GM18868 (cell line): Measurements from ENCODE around the gene ATAT1.
"Not testable (repeated sequence)": the region's sequence is repeated elsewhere in the genome, so short reads cannot be mapped to it uniquely, and the experiment has no call there.

Experiments
- ATAC-seq: cut with Tn5 transposase; IDR thresholded peaks from one replicate; pipeline ENCODE4 v1.9.1; 2021; ENCODE audit warnings: mild to moderate bottlenecking, moderate library complexity; ENCODE audit not compliant: unreplicated experiment

The ATAT1 gene

DNA sequence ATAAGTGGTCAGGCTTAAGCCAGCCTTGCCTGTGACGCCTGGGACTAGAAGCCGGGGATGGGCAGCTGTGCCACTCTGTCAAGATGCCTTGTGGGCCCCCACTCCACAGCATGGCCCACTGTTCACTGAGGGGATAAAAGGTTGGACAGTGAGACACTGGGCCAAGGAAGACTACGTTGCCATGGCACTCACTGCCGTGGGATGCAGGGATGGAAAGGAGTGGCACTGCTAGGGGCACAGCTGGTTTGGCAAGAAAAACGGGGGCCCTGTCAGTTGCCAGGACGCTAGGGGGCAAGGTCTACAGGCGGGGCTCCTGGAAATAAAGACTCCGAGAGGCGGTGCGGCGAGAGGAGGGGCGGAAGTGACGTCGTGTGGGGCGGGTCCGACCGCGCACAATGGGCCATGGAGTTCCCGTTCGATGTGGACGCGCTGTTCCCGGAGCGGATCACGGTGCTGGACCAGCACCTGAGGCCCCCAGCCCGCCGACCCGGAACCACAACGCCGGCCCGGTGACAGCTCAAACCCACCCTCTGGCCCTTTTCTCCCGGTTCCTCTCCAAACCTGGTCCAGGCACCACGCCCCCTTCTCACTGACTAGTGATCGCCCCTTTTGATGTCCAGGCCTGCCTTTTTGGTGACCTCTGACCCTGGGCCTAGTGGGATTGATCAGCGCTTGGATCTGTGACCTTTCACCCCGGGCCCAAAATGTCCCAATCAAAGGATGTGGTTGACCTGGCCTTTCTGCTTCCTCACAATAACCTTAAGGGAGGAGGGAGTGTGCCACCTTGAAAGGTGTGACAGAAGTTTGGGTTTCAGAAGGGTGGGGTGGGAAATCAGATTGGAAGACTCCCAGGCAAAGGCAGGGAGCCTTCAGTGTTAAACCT lies at the start of gene ATAT1:
Gene ATAT1 (plus strand): TSS at position 391 of the 883 bp plus-strand sequence.
- peak; percentile 76 for ATAC-seq

DNA sequence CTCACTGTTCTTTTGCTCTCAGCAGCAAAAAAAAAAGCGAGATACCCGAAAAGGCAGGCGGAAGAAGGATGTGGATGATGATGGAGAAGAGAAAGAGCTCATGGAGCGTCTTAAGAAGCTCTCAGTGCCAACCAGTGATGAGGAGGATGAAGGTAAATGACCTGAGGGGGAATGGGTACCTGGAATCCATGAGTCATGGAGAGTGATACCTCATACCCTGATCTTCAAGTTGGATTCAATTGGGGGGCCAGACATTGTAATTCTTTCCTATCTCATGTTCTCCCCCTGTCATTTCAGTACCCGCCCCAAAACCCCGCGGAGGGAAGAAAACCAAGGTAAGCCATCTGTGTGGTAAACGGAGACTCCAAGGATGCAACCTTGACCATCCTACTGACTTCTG lies 48.6 kb upstream of the ATAT1 start:
- no peak for ATAC-seq

- ATAC-seq = no peak
Measured at GRCh38 chr6:30583921-30584320, 42.8 kb upstream of the ATAT1 start.

- ATAC-seq = no peak
Measured at GRCh38 chr6:30589754-30590358, 36.8 kb upstream of the ATAT1 start.

GRCh38 chr6:30590509-30590908 lies 36.2 kb upstream of the ATAT1 start:
- no peak for ATAC-seq

- no peak for ATAC-seq
Measured at GRCh38 chr6:30591008-30591407, 35.7 kb upstream of the ATAT1 start.

DNA sequence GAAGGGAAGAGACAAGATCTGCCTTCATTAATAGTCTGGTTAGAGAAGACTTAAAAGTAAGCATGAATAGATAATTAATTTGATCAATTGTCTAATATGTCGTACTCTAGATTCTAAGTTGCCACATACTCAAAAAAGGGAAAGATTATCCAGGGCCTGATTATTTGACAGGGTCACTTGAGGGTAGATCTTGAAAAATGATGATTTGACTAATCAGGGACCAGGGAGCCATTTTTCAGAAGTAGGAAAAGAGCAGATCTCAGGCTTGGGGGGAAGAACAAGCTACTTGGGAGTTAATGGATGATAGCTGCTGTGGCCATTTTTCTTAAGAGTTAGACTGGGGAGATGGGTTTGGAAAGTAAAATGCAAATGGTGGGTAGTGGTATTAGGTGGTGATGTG lies 34.4 kb upstream of the ATAT1 start:
- no peak for ATAC-seq

DNA sequence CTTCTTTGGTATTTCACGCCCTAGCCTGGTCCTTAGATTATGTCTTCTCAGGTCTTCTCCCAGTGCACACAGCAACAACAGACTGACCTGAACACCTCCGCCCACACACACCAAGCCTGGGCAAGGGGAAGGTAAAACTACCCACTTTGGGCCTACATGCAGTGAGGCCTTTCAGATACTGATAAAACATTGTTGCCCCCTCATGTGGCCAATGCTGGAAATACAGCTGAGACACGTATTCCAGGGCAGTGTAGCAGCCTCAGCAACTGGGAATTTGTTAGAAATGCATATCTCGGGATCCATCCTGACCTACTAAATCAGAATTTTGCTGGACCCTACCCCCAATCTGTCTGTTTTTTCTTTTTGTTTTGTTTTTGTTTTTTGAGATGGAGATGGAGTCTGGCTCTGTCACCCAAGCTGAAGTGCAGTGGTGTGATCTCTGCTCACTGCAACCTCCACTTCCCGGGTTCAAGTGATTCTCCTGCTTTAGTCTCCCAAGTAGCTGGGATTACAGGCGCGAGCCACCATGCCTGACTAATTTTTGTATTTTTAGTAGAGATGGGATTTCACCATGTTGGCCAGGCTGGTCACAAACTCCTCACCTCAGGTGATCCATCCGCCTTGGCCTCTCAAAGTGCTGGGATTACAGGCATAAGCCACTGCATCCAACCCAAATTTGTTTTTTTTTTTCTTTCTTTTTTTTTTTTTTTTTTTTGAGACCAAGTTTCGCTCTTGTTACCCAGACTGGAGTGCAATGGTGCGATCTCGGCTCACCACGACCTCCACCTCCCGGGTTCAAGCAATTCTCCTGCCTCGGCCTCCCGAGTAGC lies 29.1 kb upstream of the ATAT1 start:
- ATAC-seq = not testable (repeated sequence)

GRCh38 chr6:30598912-30599624 lies 27.6 kb upstream of the ATAT1 start:
- ATAC-seq = no peak

DNA sequence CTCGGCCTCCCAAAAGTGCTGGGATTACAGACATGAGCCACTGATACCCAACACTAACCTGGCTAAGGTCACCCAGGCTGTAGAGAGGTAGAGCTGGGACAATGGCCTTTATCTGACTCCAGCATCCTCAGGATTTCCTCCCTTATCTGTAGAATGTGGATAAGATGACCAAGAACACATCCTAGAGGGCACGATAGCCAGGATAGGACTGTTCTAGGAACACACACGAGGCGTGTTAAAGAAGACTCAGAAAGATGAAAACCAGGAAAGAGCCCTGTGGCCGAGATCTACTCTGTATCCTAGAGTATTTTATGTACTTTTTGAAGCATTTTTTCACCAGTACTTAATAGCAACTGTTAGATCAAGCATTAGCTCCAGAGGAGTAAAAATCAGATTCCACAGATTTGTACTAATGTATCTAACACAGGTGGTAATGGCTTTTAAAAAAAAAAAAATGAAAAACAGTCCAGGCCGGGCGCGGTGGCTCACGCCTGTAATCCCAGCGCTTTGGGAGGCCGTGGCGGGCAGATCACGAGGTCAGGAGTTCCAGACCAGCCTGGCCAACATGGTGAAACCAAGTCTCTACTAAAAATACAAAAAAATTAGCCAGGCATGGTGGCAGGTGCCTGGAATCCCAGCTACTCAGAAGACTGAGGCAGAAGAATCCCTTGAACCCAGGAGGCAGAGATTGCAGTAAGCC lies 26.9 kb upstream of the ATAT1 start:
- ATAC-seq = no peak

DNA sequence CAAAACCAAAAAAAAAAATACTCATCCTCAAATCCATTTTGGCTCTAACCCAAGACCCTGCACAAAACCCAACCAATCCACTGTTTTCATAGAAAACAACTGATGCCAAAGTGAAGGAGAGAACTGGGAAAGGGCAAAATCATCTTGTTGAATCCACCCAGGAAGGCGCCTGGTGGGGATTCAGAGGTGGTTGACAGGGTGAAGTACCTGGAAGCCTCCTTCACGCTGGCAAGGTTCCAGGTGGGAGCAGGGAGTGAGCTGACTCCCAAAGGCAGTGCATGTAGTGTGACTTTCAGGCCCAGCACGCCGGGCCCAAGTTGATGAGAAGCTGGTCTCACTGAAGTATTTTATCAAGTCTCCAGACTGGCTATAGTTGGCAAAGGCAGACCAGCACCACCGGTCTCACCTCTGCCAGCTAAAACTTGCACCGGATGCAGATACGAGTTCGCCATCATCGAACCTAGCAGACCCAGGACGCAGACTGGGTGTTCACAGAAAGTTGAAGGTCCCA lies 26.2 kb upstream of the ATAT1 start:
- no peak for ATAC-seq

DNA sequence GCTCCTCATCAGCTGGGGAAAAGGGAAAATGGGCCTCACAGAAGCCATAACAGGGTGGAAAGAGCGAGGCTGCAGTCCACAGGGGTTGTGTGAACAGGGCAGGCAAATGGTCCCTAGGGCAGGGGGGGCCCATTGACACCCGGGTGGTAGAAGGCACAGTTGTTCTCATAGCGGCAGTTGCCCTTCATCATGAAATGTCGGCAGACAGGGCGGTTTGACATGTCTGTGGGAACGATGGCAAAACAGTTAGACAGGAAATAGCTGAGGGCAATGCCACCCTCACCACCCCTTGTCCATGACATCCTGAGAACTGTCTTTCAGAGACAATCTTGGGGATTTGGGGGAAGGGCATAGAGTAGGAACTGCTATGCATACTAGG lies 25.2 kb upstream of the ATAT1 start:
- ATAC-seq = no peak

- ATAC-seq = no peak
Measured at GRCh38 chr6:30601815-30602641, 24.6 kb upstream of the ATAT1 start.

GRCh38 chr6:30603961-30604360 lies 22.7 kb upstream of the ATAT1 start:
- no peak for ATAC-seq

DNA sequence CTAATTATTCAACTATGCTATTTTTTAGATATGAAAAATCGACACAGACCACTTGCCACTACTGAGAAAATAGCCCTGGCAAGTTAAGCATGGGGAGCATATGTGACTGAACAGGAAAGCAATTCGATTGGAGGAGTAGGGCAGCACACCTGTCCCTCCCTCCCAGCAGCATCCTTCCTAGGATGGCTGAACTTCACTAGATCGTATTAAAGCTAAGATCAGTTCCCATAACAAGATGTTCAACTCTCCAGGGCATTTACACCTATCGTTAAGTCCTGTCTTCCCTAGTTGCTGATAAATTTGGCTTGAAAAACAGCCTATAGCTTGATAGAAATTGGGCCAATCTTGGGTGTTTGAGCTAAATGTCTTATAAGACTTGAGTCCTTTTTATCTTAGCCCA lies 16.6 kb upstream of the ATAT1 start:
- ATAC-seq = no peak

DNA sequence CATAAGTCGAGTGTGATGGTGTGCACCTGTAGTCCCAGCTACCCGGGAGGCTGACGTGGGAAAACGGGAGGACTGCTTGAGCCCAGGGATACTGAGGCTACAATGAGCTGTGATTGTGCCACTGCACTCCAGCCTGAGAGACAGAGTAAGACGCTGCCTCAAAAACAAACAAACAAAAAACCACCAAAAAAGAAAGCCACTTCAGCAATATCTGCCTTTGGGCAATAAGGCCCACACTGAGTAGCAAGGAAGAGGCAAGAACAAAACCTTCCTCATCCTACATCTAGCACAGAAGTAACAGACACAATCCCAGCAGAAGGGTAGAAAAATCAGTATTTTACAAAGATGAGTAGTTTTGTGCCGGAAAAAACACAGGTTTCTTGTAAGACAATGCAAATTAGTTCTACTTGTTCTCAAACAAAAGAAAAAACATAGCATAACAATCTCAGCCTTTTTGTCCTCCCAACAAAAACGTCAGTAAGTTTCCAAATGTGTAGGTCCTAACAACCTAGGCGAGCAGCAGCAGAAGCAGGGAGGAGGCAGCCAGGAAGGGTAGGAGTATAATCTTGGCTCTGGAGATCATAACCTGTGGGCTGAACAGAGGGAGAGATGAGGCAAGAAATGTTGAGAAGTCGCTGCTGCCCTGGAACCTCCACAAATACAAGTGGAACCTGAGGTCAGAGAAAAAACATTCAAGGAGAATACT lies 15.4 kb upstream of the ATAT1 start:
- no peak for ATAC-seq

GRCh38 chr6:30611856-30612194 lies 14.8 kb upstream of the ATAT1 start:
- no peak for ATAC-seq

GRCh38 chr6:30612213-30612612 lies 14.5 kb upstream of the ATAT1 start:
- ATAC-seq = no peak
